ENCODE measurements around the gene ATF1.

The ATF1 gene

GRCh38 chr12:50763639-50764285 lies at the start of gene ATF1:
Gene ATF1 (plus strand): TSS chr12:50764101. CDS start chr12:50780146, 16,045 bp downstream.
- TF ChIP-seq CTCF (IDR thresholded peaks at IDR 0.05; ENCODE audit: low read depth, low read length, missing control alignments): no peak
- peak; percentile 75 for DNase-seq (ENCODE audit: extremely low read depth, low read depth)
- peak within 1 kb of the TSS; percentile 93 for H3K4me3 ChIP-seq (replicated peaks; ENCODE audit: low read depth, low read length)

GRCh38 chr12:50715174-50715573 lies 48.7 kb upstream of the ATF1 start:
- no peak for DNase-seq (ENCODE audit: extremely low read depth, low read depth)
- TF ChIP-seq CTCF (IDR thresholded peaks at IDR 0.05; ENCODE audit: low read depth, low read length, missing control alignments): no peak

GRCh38 chr12:50718760-50719159 lies 45.1 kb upstream of the ATF1 start:
- no peak overlapping the region for H3K4me3 ChIP-seq (replicated peaks; ENCODE audit: low read depth, low read length)
- TF ChIP-seq CTCF (IDR thresholded peaks at IDR 0.05; ENCODE audit: low read depth, low read length, missing control alignments): no peak
- no peak for DNase-seq (ENCODE audit: extremely low read depth, low read depth)

More at GRCh38 chr12:50715174-50715573, 48.7 kb upstream of the ATF1 start:
- no peak overlapping the region for H3K4me3 ChIP-seq (replicated peaks; ENCODE audit: low read depth, low read length)

GRCh38 chr12:50720085-50720484 lies 43.8 kb upstream of the ATF1 start:
- TF ChIP-seq CTCF (IDR thresholded peaks at IDR 0.05; ENCODE audit: low read depth, low read length, missing control alignments): no peak
- DNase-seq (ENCODE audit: extremely low read depth, low read depth): no peak
- H3K4me3 ChIP-seq (replicated peaks; ENCODE audit: low read depth, low read length): no peak overlapping the region

- no peak for DNase-seq (ENCODE audit: extremely low read depth, low read depth)
- no peak overlapping the region for H3K4me3 ChIP-seq (replicated peaks; ENCODE audit: low read depth, low read length)
- TF ChIP-seq CTCF (IDR thresholded peaks at IDR 0.05; ENCODE audit: low read depth, low read length, missing control alignments): no peak
These were observed 43.4 kb upstream of the ATF1 start for GRCh38 chr12:50720501-50720900.

- TF ChIP-seq CTCF (IDR thresholded peaks at IDR 0.05; ENCODE audit: low read depth, low read length, missing control alignments): no peak
- DNase-seq (ENCODE audit: extremely low read depth, low read depth): no peak
- H3K4me3 ChIP-seq (replicated peaks; ENCODE audit: low read depth, low read length): no peak overlapping the region
These were observed 40.0 kb upstream of the ATF1 start for GRCh38 chr12:50723865-50724264.
